Endothelial cell of umbilical vein (primary cell): ENCODE measurements around the gene OXLD1. TPM values are rescaled to one million over a fixed set of nuclear protein-coding genes. Genes with fewer than 3 reads are reported as not detected.

Source experiments
- BruUV-seq: library from RNA; stranded (reverse); fragments of 400-500 nt; replicated peaks from 2 replicates; lab custom pipeline; 2021; lab: Mats Ljungman, UMichigan
- CTCF ChIA-PET: fragments of 300-600, 350-600 bp; sonication (Branson Sonifier 250); formaldehyde crosslinking; loops from one replicate; lab custom pipeline; 2021; ENCODE audit warnings: antibody characterized with exemption, inconsistent platforms; lab: Charles Lee
- POLR2A ChIA-PET: fragments of 300-600, 350-600 bp; sonication (Branson Sonifier 250); formaldehyde crosslinking; loops from one replicate; lab custom pipeline; 2021; ENCODE audit warnings: antibody characterized with exemption, inconsistent platforms; lab: Charles Lee
- DNase-seq: peaks from one replicate; pipeline ENCODE4 v3.0.0-alpha.2; 2011; ENCODE audit warnings: low read depth, low spot score
- FAIRE-seq: peaks from 2 replicates; lab custom pipeline; 2011; peaks lifted over from hg19 to GRCh38; lab: Jason Lieb, UNC
- H2AFZ ChIP-seq: 2 replicates; pipeline ENCODE4 v1.6.0; 2012; ENCODE audit warnings: low read depth, low read length, control low read depth, inconsistent platforms
- H3K27ac ChIP-seq: 2 replicates; pipeline ENCODE4 v1.5.1; 2011; ENCODE audit warnings: low read depth, mild to moderate bottlenecking, control low read depth, low read length, moderate library complexity; ENCODE audit not compliant: insufficient read depth
- H3K27me3 ChIP-seq, 2 experiments: 2 replicates each; pipeline versions ENCODE4 v1.6.0 to v1.6.1; 2011; ENCODE audit warnings: low read length in 2 of 2, mixed read lengths in 1 of 2; ENCODE audit not compliant: control insufficient read depth in 2 of 2, insufficient read depth in 2 of 2
- H3K36me3 ChIP-seq, 2 experiments: 2 replicates in 1 of 2; 3 replicates in 1 of 2; pipeline ENCODE4 v1.5.1; 2011; ENCODE audit warnings: low read length in 2 of 2, mild to moderate bottlenecking in 1 of 2, moderate library complexity in 1 of 2; ENCODE audit not compliant: control insufficient read depth in 2 of 2, insufficient read depth in 2 of 2; ENCODE audit errors: extremely low read depth in 1 of 2
- H3K4me1 ChIP-seq: 3 replicates; pipeline ENCODE4 v1.5.1; 2011; ENCODE audit warnings: mild to moderate bottlenecking, low read length; ENCODE audit not compliant: control insufficient read depth, insufficient read depth; ENCODE audit errors: extremely low read depth
- H3K4me2 ChIP-seq: 2 replicates; pipeline ENCODE4 v1.6.1; 2011; ENCODE audit warnings: low read length, control low read depth, mixed read lengths; ENCODE audit not compliant: insufficient read depth
- H3K4me3 ChIP-seq, 3 experiments: fragments of 200-600 bp in 1 of 3; sonication (generic), shearing (Covaris generic) in 1 of 3; replicated peaks in 1 of 3; 2 replicates each; pipeline ENCODE4 v1.5.1; 2011 to 2016; ENCODE audit warnings: control low read depth in 3 of 3, low read length in 3 of 3, mild to moderate bottlenecking in 2 of 3, inconsistent platforms in 1 of 3, low read depth in 1 of 3, moderate library complexity in 1 of 3; ENCODE audit not compliant: insufficient read depth in 1 of 3
- H3K79me2 ChIP-seq: 2 replicates; pipeline ENCODE4 v1.6.0; 2012; ENCODE audit warnings: low read length, inconsistent platforms; ENCODE audit not compliant: control insufficient read depth, insufficient read depth
- H3K9ac ChIP-seq: replicated peaks from 2 replicates; pipeline ENCODE3; 2011; ENCODE audit warnings: low read length, control low read depth; ENCODE audit not compliant: insufficient read depth; ENCODE audit errors: extremely low read depth
- H3K9me1 ChIP-seq: replicated peaks from 3 replicates; pipeline ENCODE4 v1.6.0; 2011; ENCODE audit warnings: mild to moderate bottlenecking, low read length; ENCODE audit not compliant: control insufficient read depth, insufficient read depth; ENCODE audit errors: extremely low read depth
- H3K9me3 ChIP-seq: replicated peaks from 2 replicates; pipeline ENCODE4 v1.5.1; 2012; ENCODE audit warnings: low read length, inconsistent platforms; ENCODE audit not compliant: control insufficient read depth, insufficient read depth
- H4K20me1 ChIP-seq: replicated peaks from 2 replicates; pipeline ENCODE3; 2011; ENCODE audit warnings: mild to moderate bottlenecking, low read length; ENCODE audit not compliant: control insufficient read depth, insufficient read depth; ENCODE audit errors: extremely low read depth
- CTCF ChIP-seq, 2 donors: IDR thresholded peaks; 1 replicate in 1 of 2; 2 replicates in 1 of 2; pipeline ENCODE4 v1.5.1; 2011; ENCODE audit warnings: low read length in 2 of 2, mild to moderate bottlenecking in 2 of 2, moderate library complexity in 2 of 2, control low read depth in 1 of 2, inconsistent platforms in 1 of 2, low read depth in 1 of 2; ENCODE audit not compliant: insufficient read depth in 1 of 2; ENCODE audit errors: extremely low read depth in 1 of 2
- EZH2 ChIP-seq: IDR thresholded peaks from 2 replicates; pipeline ENCODE4 v1.6.1; 2012; ENCODE audit warnings: borderline replicate concordance, low read depth, mild to moderate bottlenecking, moderate library complexity, low read length, inconsistent platforms; ENCODE audit not compliant: severe bottlenecking
- FOS ChIP-seq: IDR thresholded peaks from 2 replicates; pipeline ENCODE4 v1.6.1; 2011; ENCODE audit warnings: mild to moderate bottlenecking, low read length, moderate library complexity, borderline replicate concordance; ENCODE audit not compliant: insufficient read depth
- GATA2 ChIP-seq: IDR thresholded peaks from 2 replicates; pipeline ENCODE4 v1.7.0; 2011; ENCODE audit warnings: low read depth, mild to moderate bottlenecking, moderate library complexity, mixed read lengths, low read length; ENCODE audit not compliant: insufficient read length, insufficient read depth
- JUN ChIP-seq: IDR thresholded peaks from 2 replicates; pipeline ENCODE4 v1.6.1; 2011; ENCODE audit warnings: borderline replicate concordance, low read depth; ENCODE audit not compliant: insufficient read length, insufficient read depth
- MAX ChIP-seq: IDR thresholded peaks from 2 replicates; pipeline ENCODE4 v1.6.1; 2011; ENCODE audit not compliant: insufficient read depth, insufficient read length
- MYC ChIP-seq: IDR thresholded peaks from one replicate; pipeline ENCODE4 v1.6.1; 2011; ENCODE audit warnings: mild to moderate bottlenecking, low read depth, low read length
- POLR2A ChIP-seq: IDR thresholded peaks from 2 replicates; pipeline ENCODE4 v1.6.1; 2012; ENCODE audit warnings: low read depth, mild to moderate bottlenecking, control low read depth, low read length
- POLR2AphosphoS5 ChIP-seq: IDR thresholded peaks from 2 replicates; pipeline ENCODE4 v1.6.1; 2012; ENCODE audit warnings: low read depth, mild to moderate bottlenecking, control low read depth, low read length, moderate library complexity; ENCODE audit not compliant: insufficient read depth
- dilution Hi-C: fragments of 300-500 bp; cut with MboI; formaldehyde crosslinking; loops from one replicate; pipeline ENCODE4 v1.15.0; 2019; ENCODE audit warnings: low sequenced_read_pairs; ENCODE audit not compliant: extremely low pct_ligation_motif_present
- intact Hi-C: fragments of 100-400 bp; cut with micrococcal nuclease; formaldehyde crosslinking; loops from one replicate; pipeline ENCODE4 v1.10.0; 2022
- polyA plus RNA-seq, 4 experiments: library from polyadenylated mRNA; depleted of rRNA in 3 of 4; stranded (reverse) in 3 of 4; unstranded in 1 of 4; fragments of >200 nt; gene quantifications; 2 replicates each; pipeline versions ENCODE4 v1.2.1 to v1.2.3, GENCODE V29; 2011 to 2012; ENCODE audit warnings: missing spikeins in 1 of 4
- total RNA-seq: library from RNA; stranded (reverse); gene quantifications from 2 replicates; pipeline ENCODE4 v1.2.3, GENCODE V29; 2021

Gene OXLD1
- total and polyA plus RNA-seq, 2 donors (not counting 3 experiments of a cell fraction or from before 2014, with no cell fraction given), result 20.1 to 35.2 TPM

- H3K4me2 ChIP-seq, result no peak overlapping the region
- no peaks in the 10 kb centered on the region for H3K9me1 ChIP-seq
- TF ChIP-seq EZH2 (peak; percentile 92), GATA2 (no peak)
- FAIRE-seq, result no peak
- no peak overlapping the region for H2AFZ ChIP-seq
- no peaks in the 10 kb centered on the region for H3K36me3 ChIP-seq
- no peak overlapping the region for H3K9ac ChIP-seq
- DNase-seq, result no peak
- BruUV-seq, result no TSS peak
- H3K4me1 ChIP-seq, result no peaks in the 10 kb centered on the region
- no peaks in the 10 kb centered on the region for H3K9me3 ChIP-seq
- H4K20me1 ChIP-seq, result no peaks in the 10 kb centered on the region
- no peaks in the 10 kb centered on the region for H3K79me2 ChIP-seq
- no peak overlapping the region for H3K4me3 ChIP-seq
- dilution Hi-C loops (no loop called here), intact Hi-C loops (no loop called here)
- POLR2A ChIA-PET, result no interaction called here
- H3K27me3 ChIP-seq, result peaks cover 18 to 22% of the 10 kb centered on the region in 2 experiments
- no peak overlapping the region for H3K27ac ChIP-seq
- CTCF ChIA-PET, result interaction anchor here (1.0 kb wide), 1 partner anchor 12 kb away, joined by 4 read pairs; no protein-coding TSS in a partner anchor
Observed at GRCh38 chr17:81648013-81648706, 18.2 kb downstream of the OXLD1 start.

GRCh38 chr17:81647640-81648012 lies 18.8 kb downstream of the OXLD1 start:
- DNase-seq (no peak), FAIRE-seq (no peak)
- Histone ChIP-seq H3K79me2 (no peaks in the 10 kb centered on the region), H3K9me1 (no peaks in the 10 kb centered on the region), H3K4me2 (no peak overlapping the region), H3K4me3 (no peak overlapping the region), H3K9ac (no peak overlapping the region), H3K9me3 (no peaks in the 10 kb centered on the region), H3K4me1 (no peaks in the 10 kb centered on the region), H3K36me3 (no peaks in the 10 kb centered on the region), H3K27me3 (peaks cover 18 to 22% of the 10 kb centered on the region in 2 experiments), H4K20me1 (no peaks in the 10 kb centered on the region), H3K27ac (no peak overlapping the region), H2AFZ (no peak overlapping the region)
- no TSS peak for BruUV-seq
- intact Hi-C loops (no loop called here), dilution Hi-C loops (no loop called here)
- TF ChIP-seq MYC (no peak), POLR2A (no peak), CTCF (IDR thresholded peaks at IDR 0.05; ENCODE audit: extremely low read depth in 1 of 2, insufficient read depth in 1 of 2, low read depth in 1 of 2, low read length in 2 of 2) (no peak), FOS (no peak), MAX (no peak), EZH2 (no peak), POLR2AphosphoS5 (no peak), JUN (no peak)
- ChIA-PET POLR2A (no interaction called here), CTCF (interaction anchor here (1.0 kb wide), 1 partner anchor 11 kb away, joined by 4 read pairs; no protein-coding TSS in a partner anchor)
